HEK293T (cell line): ENCODE measurements around the gene ELAC1.

Source experiments
- CTCF ChIA-PET: fragments of 350-600 bp; formaldehyde crosslinking; extraction: SDS; loops from one replicate; lab custom pipeline; 2021; ENCODE audit warnings: antibody characterized with exemption, inconsistent platforms; lab: Yijun Ruan, JAX
- POLR2A ChIA-PET: fragments of 350-600 bp; formaldehyde crosslinking; extraction: SDS; loops from one replicate; lab custom pipeline; 2020; ENCODE audit warnings: antibody characterized with exemption, inconsistent platforms; lab: Yijun Ruan, JAX
- DNase-seq: peaks from one replicate; pipeline ENCODE4 v3.0.0; 2012; ENCODE audit warnings: mixed read lengths; ENCODE audit errors: extremely low spot score
- ARNT ChIP-seq: fragments of 450-650 bp; IDR thresholded peaks from 2 replicates; pipeline ENCODE4 v1.6.1; 2017; ENCODE audit warnings: mild to moderate bottlenecking
- BHLHE40 ChIP-seq: fragments of 450-650 bp; IDR thresholded peaks from 2 replicates; pipeline ENCODE4 v1.6.1; 2016; ENCODE audit warnings: mild to moderate bottlenecking, moderate library complexity, borderline replicate concordance
- CTBP1 ChIP-seq: fragments of 450-650 bp; IDR thresholded peaks from 2 replicates; pipeline ENCODE4 v1.6.1; 2016; ENCODE audit warnings: borderline replicate concordance
- ELF4 ChIP-seq: fragments of 450-650 bp; IDR thresholded peaks from 2 replicates; pipeline ENCODE4 v1.6.1; 2017; ENCODE audit warnings: antibody characterized with exemption
- FOXA1 ChIP-seq: fragments of 450-650 bp; IDR thresholded peaks from 2 replicates; pipeline ENCODE4 v1.6.1; 2016; ENCODE audit warnings: mild to moderate bottlenecking
- FOXK2 ChIP-seq: fragments of 450-650 bp; IDR thresholded peaks from 2 replicates; pipeline ENCODE4 v1.6.1; 2016; ENCODE audit warnings: mild to moderate bottlenecking
- FOXM1 ChIP-seq: fragments of 450-650 bp; IDR thresholded peaks from 2 replicates; pipeline ENCODE4 v1.6.1; 2017; ENCODE audit warnings: mild to moderate bottlenecking, borderline replicate concordance
- HDGF ChIP-seq: fragments of 450-650 bp; IDR thresholded peaks from 2 replicates; pipeline ENCODE4 v1.6.1; 2017; ENCODE audit warnings: antibody characterized with exemption, borderline replicate concordance
- L3MBTL2 ChIP-seq: fragments of 450-650 bp; conservative IDR thresholded peaks from 2 replicates; pipeline ENCODE4 v1.6.1; 2016; ENCODE audit warnings: mild to moderate bottlenecking
- LEF1 ChIP-seq: fragments of 450-650 bp; IDR thresholded peaks from 2 replicates; pipeline ENCODE4 v1.6.1; 2017; ENCODE audit warnings: mild to moderate bottlenecking, borderline replicate concordance
- NFRKB ChIP-seq: fragments of 450-650 bp; IDR thresholded peaks from 2 replicates; pipeline ENCODE4 v1.6.1; 2016; ENCODE audit warnings: mild to moderate bottlenecking, moderate library complexity
- PKNOX1 ChIP-seq: fragments of 450-650 bp; IDR thresholded peaks from 2 replicates; pipeline ENCODE4 v1.6.1; 2016
- SP1 ChIP-seq: fragments of 450-650 bp; IDR thresholded peaks from 2 replicates; pipeline ENCODE4 v1.6.1; 2017
- SUZ12 ChIP-seq: fragments of 450-650 bp; IDR thresholded peaks from 2 replicates; pipeline ENCODE4 v1.6.1; 2016; ENCODE audit warnings: mild to moderate bottlenecking
- TARDBP ChIP-seq: fragments of 450-650 bp; IDR thresholded peaks from 2 replicates; pipeline ENCODE4 v1.6.1; 2016
- ZNF384 ChIP-seq: fragments of 450-650 bp; IDR thresholded peaks from 2 replicates; pipeline ENCODE4 v1.6.1; 2016

ELAC1 gene

GRCh38 chr18:50967714-50968661 is at the start of gene ELAC1:
ELAC1 (plus strand) TSS chr18:50968040; CDS start chr18:50974405, 6,365 bp downstream.
- CTCF ChIA-PET = interaction anchor here (0.6 kb wide), 1 partner anchor 31 kb away, joined by 4 read pairs; no protein-coding TSS in a partner anchor
- POLR2A ChIA-PET = interaction anchor here (1.0 to 2.1 kb wide), 13 partner anchors 9 to 151 kb away, joined by 3 to 14 read pairs (median 4); partner anchors contain the start of genes ME2 and SMAD4
- peak; percentile 77 for DNase-seq
- TF ChIP-seq L3MBTL2 (peak; percentile 77), LEF1 (0 out of 2 replicates have a peak, but pooled peaks have one; percentile 19), BHLHE40 (no peak), FOXM1 (no peak), HDGF (no peak), NFRKB (no peak)

GRCh38 chr18:50918153-50918552 is 49.7 kb upstream of the ELAC1 start:
- TF ChIP-seq PKNOX1 = no peak
- TF ChIP-seq CTBP1 = no peak
- no peak for TF ChIP-seq BHLHE40
- no peak for TF ChIP-seq L3MBTL2
- TF ChIP-seq ELF4 = no peak
- no peak for TF ChIP-seq LEF1
- no peak for TF ChIP-seq NFRKB
- ChIA-PET POLR2A (no interaction called here), CTCF (no interaction called here)
- no peak for DNase-seq

GRCh38 chr18:50924372-50924771 is 43.5 kb upstream of the ELAC1 start:
- TF ChIP-seq ZNF384 = no peak
- no peak for TF ChIP-seq HDGF
- no peak for TF ChIP-seq FOXK2
- TF ChIP-seq SUZ12 = no peak
- TF ChIP-seq ELF4 = no peak
- ChIA-PET POLR2A (no interaction called here), CTCF (no interaction called here)
- no peak for DNase-seq

GRCh38 chr18:50926521-50926920 is 41.3 kb upstream of the ELAC1 start:
- CTCF ChIA-PET = no interaction called here
- DNase-seq = no peak
- no peak for TF ChIP-seq NFRKB
- no peak for TF ChIP-seq HDGF
- TF ChIP-seq LEF1 = no peak
- no peak for TF ChIP-seq FOXM1
- TF ChIP-seq ZNF384 = no peak
- no peak for TF ChIP-seq SP1
- POLR2A ChIA-PET = no interaction called here

GRCh38 chr18:50928551-50928950 is 39.3 kb upstream of the ELAC1 start:
- TF ChIP-seq BHLHE40 (no peak), FOXA1 (no peak), ARNT (no peak), CTBP1 (no peak), NFRKB (no peak)
- POLR2A ChIA-PET = no interaction called here
- DNase-seq = no peak
- CTCF ChIA-PET = no interaction called here

GRCh38 chr18:50933684-50934083 is 34.2 kb upstream of the ELAC1 start:
- DNase-seq = no peak
- TF ChIP-seq PKNOX1 (no peak), ELF4 (no peak), L3MBTL2 (no peak), ZNF384 (no peak), FOXK2 (no peak), BHLHE40 (no peak), TARDBP (no peak), FOXA1 (no peak), NFRKB (no peak), FOXM1 (no peak), CTBP1 (no peak), SP1 (no peak)
- ChIA-PET CTCF (interaction anchor here (0.7 kb wide), 1 partner anchor 11 kb away, joined by 3 read pairs; no protein-coding TSS in a partner anchor), POLR2A (no interaction called here)

GRCh38 chr18:50934545-50935211 is 33.2 kb upstream of the ELAC1 start:
- DNase-seq = no peak
- no peak for TF ChIP-seq HDGF
- TF ChIP-seq FOXM1 = no peak
- TF ChIP-seq SP1 = no peak
- TF ChIP-seq LEF1 = no peak
- no peak for TF ChIP-seq ELF4
- no peak for TF ChIP-seq TARDBP
- ChIA-PET POLR2A (no interaction called here), CTCF (no interaction called here)
